HG02870 (cell line): ENCODE data around the gene KHSRP.

ENCODE experiments used
- ATAC-seq: cut with Tn5 transposase; IDR thresholded peaks from one replicate; pipeline ENCODE4 v1.9.1; 2021; ENCODE audit warnings: mild to moderate bottlenecking, moderate library complexity; ENCODE audit not compliant: unreplicated experiment

KHSRP gene, protein sequence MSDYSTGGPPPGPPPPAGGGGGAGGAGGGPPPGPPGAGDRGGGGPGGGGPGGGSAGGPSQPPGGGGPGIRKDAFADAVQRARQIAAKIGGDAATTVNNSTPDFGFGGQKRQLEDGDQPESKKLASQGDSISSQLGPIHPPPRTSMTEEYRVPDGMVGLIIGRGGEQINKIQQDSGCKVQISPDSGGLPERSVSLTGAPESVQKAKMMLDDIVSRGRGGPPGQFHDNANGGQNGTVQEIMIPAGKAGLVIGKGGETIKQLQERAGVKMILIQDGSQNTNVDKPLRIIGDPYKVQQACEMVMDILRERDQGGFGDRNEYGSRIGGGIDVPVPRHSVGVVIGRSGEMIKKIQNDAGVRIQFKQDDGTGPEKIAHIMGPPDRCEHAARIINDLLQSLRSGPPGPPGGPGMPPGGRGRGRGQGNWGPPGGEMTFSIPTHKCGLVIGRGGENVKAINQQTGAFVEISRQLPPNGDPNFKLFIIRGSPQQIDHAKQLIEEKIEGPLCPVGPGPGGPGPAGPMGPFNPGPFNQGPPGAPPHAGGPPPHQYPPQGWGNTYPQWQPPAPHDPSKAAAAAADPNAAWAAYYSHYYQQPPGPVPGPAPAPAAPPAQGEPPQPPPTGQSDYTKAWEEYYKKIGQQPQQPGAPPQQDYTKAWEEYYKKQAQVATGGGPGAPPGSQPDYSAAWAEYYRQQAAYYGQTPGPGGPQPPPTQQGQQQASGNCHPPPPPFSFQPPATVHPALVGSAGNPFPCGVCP

DNA sequence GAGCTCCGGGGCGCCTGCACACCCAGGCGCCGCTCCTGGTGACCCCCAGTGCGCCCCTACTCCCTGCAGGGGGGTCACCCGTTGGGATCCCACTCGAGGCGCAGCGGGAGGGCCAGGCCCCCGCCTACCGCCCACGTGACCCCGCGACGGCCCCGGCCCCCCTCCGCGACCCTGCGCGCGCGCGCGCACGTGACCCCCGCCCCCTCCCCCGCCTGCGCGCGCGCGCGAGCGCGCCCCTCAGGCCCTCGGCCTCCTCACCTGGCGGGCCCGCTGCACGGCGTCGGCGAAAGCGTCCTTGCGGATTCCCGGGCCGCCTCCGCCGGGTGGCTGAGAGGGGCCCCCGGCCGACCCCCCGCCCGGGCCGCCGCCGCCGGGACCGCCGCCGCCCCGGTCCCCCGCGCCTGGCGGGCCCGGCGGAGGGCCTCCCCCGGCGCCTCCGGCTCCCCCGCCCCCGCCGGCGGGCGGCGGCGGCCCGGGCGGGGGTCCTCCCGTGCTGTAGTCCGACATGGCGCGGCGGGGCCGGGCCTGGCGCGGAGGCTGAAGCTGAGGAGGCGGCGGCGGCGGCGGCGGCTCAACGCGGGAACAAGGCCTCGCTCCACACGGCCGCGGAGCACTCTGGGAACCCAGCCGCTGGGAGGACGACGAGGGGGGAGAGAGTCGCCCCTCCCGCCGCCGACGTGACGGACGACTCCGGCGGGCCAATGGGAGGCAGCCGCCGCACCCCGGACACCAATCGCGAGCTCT lies at the start of gene KHSRP:
Gene KHSRP, minus strand, starts transcription at position 617 of the 744 bp plus-strand sequence. Its CDS starts 110 bp downstream, at position 507.
- ATAC-seq, result no peak

DNA sequence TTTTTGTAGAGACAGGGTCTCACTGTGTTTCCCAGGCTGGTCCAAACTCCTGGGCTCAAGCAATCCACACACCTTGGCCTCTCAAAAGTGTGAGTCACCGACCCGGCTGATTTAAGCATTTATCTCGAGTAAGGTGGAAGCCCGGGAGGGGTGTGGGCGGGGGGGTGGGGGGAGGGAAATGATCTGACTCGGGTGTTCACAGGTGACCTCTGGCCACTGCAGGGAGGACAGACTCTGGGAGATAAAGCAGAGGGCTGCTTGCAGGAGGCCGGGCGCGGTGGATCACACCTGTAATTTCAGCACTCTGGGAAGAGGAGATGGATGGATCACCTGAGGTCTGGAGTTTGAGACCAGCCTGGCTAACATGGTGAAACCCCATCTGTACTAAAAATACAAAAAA lies 49.0 kb upstream of the KHSRP start:
- no peak for ATAC-seq

DNA sequence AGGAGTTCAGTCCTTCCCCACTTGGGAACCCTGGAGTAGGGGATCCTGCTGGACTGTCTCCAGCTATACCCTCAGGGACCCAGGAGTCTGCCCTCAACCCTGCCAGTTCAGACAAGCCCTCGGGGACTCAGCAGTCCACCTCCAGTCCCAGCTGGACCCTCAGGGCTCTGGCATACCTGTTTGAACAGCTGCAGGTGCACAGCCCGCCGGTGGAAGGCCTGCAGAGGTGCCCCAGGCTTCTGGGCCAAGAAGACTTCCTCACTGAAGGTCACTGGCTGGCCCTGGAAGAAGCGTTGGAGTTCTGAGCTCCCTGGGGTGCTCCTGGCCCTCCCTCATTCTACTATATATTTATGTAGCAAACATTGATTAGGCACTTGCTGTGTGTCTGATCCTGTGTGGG lies 48.1 kb upstream of the KHSRP start:
- ATAC-seq, result no peak

DNA sequence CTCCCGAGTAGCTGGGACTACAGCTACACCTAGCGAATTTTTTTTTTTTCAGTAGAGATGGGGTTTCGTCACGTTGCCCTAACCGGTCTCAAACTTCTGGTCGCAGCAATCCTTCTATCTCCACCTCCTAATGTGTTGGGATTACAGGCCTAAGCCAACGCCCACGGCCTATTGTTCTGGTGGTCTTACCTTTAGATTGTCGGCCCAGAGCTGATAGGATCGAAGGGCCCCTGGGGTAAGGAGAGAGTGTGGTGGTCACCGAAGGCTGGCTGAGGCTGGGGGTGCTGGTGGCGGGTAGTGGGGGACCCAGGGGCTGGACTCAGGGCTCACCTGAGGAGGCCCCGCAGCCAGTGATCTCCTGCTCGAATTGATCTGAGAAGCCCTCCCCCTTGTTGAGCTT lies 46.5 kb upstream of the KHSRP start:
- no peak for ATAC-seq

DNA sequence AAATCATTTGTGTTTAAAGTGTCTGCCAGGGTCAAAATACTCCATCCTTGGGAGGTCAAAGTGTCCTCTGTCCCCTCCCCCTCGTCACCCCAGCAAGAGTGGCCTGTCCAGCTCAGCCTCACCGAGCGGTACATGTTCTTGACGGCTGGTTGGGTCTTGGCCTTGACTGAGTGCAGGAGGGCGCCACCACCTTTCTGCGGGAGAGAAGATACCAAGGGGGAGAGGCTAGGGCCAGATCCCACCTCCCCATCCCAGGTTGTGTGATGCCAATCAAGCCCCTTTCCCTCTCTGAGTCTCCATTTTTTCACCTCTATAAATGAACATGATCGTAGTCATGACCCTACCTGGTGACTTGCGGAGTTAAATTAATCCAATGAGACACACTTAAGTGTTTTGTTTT lies 45.6 kb upstream of the KHSRP start:
- no peak for ATAC-seq

DNA sequence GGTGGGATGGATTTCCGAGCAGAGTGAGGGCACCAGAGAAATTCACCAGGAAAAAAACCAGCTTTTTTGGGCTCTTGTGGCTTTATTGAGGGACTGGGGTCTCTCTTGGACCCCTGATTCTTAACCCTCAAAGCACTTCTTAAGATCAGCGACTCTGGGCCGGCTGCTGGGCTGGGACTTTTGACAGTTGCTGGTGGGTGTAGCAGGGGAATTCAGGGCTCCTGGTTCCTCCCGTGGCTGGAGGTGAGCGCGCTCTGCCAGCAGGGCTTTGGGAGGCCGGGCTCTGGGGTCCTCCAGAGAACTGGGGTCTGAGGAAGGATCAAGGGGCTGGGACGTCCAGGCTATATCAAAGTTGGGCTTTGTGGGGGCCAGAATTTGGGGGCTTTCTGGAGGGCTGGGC lies 42.8 kb upstream of the KHSRP start:
- no peak for ATAC-seq

DNA sequence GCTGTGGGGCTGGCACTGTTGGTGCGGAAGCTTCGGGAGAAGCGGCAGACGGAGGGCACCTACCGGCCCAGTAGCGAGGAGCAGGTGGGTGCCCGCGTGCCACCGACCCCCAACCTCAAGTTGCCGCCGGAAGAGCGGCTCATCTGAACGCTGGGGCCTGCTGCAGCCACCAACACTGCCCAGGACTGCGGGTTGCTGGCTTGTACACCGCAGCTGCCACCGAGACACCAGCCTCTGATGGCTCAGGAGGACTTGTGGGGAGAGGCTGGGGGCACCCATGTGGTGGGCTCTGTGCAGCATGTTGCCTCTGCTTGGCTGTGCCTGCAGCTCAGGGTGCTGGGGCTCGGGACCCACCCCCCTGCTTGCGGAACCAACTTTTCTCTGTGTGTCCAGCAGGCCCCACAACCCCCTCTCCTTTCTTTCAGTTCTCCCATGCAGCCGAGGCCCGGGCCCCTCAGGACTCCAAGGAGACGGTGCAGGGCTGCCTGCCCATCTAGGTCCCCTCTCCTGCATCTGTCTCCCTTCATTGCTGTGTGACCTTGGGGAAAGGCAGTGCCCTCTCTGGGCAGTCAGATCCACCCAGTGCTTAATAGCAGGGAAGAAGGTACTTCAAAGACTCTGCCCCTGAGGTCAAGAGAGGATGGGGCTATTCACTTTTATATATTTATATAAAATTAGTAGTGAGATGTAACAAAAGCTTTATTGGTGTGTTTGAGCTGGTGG lies 42.1 kb upstream of the KHSRP start:
- no peak for ATAC-seq

DNA sequence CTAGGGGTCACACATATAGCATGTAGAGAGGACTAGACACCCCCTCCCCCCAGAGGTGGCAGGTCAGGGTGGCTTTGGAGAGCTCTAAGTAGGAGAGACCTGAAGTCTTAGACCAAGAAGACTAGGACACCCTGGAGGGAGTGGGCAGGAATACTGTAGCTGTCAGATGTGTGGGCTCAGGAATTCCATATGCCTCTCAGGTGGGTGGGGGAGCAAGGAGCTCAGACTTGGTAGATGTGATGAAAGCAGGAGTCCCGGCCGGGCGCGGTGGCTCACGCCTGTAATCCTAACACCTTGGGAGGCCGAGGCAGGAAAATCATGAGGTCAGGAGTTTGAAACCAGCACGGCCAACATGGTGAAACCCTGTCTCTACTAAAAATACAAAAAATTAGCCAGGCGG lies 41.1 kb upstream of the KHSRP start:
- no peak for ATAC-seq

DNA sequence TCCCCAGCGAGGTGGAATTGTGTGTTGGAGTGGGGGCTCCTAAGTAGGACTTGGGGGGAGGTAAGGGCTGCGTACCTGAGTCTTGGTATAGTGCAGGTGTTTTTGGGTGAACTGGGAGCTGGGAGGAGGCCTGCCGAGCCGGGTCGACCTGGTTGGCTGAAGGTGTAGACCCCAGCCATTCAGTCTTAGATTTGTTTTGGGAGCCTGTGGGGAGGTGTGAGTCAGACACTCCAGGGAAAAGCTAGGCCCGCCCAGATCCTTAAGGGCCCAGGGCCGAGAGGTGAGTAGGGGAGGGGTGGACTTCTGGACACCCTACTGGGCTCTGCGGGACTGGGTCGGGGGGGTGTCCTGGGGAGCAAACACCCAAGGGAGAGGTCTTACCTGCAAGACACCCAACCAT lies 40.4 kb upstream of the KHSRP start:
- ATAC-seq, result no peak

DNA sequence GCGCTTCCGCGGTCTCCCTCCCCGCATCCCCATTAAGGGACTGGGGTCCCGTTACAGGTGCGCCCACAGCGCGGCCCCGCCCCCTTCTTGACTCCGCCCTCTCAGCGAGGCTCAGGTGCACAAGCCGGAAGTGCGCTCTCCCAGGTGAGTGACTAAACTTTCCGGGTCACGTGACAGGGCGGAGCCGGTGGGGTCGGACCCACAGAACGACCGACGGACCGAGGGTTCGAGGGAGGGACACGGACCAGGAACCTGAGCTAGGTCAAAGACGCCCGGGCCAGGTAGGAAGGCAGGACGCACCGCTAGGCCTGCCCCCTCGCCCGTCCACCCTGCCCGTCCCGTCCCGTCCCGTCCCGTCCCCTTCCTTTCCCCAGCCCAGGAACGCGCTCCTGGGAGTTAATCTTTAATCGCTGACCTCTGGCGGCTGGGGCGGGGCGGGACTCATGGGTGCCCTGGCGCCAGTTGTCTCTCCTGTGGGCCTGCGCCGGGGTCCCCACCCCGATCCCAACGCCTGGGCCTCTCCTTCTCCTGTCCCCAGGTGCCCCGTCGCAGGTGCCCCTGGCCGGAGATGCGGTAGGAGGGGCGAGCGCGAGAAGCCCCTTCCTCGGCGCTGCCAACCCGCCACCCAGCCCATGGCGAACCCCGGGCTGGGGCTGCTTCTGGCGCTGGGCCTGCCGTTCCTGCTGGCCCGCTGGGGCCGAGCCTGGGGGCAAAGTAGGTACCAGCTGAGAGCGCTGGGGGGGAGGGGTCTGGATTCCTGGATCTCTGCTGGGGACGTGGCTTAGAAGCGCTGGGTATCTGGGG lies 39.7 kb upstream of the KHSRP start, which contains the start of gene CRB3:
Gene CRB3, plus strand, starts transcription at position 202 of the 804 bp plus-strand sequence. Its CDS starts 431 bp downstream, at position 633.
- ATAC-seq, result no peak

DNA sequence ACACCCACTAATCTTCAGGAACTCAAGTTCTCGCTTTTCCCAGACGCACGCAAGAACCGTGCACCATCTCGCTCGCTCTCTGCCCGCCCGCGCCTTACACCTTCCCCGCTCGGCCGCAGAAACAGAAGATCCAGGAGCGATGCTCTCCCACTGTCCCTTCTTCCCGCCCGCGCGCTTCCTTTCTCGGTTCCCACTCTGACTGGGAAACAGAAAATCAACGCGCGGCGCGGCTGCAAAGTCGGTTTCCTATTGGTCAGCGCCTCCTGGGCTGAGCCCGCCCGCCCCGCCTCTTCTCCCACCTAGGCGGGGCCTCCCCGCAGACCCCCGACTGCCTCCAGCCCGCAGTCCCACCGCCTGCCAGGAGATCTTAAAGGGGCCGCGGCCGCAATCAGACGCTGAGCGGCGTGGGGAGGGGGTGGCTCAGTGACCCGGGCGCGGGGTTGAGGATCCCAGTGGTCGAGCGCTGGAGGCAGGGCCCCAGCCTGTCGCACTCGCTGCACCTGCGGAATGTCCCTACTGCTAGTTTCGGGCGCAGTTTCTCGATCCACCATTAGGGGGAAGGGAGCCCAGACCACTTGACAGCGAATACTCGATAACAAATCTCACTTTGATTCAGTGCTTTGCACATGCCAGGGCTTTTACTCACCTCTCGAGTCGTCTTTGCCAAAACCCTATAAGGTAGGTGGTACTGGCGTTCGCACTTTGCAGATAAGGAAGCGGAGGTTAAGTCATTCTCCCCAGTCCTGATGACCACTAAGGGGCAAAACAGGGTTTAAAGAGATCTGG lies 35.7 kb upstream of the KHSRP start:
- ATAC-seq, result peak; percentile 71

DNA sequence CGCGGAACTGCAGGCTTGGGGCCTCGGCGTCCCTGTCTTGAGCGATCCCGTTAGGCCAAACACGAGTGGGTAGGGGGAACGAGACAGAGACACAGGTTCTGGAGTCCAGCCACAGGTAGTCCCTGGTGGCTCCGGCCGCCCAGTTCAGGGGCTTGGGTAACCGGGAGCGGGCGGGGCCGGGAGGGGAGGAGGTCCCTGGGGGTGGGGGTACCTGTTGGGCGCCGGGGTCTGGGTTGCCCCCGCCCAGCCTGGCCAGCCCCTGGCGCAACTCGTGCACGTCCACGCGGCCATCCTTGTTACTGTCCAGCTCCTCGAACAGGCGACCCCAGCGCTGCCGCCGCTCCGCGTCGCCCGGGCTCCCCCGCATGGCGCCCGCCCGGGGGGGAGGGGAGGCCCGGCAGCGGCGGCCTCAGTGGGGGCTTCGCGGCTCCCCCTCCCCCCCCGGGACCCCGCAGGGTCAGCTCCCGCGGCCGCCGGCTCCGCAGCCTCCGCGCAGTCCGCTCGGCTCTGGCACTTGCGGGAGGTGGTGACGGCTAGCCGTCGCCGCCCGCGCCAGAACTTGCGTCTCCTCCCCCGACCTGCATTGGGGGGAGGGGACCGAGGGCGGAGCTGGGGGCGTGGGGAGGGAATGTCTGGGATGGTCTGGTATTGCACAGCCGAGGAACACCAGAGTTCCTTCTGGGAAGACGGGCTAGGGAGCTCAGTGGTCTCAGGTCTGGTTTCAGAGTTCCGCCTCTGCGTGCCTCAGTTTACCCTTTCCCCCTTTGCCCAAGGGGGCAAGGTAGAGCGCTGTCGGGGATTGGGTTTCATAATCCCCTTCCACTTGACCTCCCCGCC lies 34.9 kb upstream of the KHSRP start, which contains the start of gene SLC25A23:
Gene SLC25A23, minus strand, starts transcription at position 531 of the 837 bp plus-strand sequence. Its CDS starts 164 bp downstream, at position 367.
- ATAC-seq, result peak; percentile 31

DNA sequence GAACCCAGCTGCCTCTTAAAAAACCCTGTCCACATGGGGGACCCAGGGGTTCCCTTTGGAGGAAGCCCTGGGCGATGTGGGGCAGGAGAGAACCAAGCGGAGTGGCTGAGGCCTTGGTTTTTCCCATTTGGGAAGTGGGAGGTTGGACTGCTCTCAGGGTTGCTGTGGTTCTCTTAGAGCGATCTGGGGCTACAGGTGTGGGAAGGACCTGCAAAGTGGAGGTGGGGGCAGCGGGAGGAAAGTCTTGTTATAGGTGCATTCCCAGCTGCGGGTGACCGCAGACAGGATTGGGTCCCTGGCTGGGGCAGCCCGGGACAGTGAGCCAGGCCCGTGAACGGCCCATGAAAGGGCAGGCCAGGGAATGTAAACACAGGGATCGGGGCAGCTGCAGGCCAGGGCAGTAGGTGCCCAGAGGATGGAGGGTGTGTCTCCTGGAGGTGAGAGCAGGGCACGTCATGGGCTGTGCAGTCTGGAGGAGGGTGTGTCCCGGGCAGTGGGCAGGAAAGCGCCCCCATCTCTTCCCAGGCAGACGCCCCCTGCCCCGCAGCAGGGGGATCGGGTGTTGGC lies 34.2 kb upstream of the KHSRP start:
- no peak for ATAC-seq

DNA sequence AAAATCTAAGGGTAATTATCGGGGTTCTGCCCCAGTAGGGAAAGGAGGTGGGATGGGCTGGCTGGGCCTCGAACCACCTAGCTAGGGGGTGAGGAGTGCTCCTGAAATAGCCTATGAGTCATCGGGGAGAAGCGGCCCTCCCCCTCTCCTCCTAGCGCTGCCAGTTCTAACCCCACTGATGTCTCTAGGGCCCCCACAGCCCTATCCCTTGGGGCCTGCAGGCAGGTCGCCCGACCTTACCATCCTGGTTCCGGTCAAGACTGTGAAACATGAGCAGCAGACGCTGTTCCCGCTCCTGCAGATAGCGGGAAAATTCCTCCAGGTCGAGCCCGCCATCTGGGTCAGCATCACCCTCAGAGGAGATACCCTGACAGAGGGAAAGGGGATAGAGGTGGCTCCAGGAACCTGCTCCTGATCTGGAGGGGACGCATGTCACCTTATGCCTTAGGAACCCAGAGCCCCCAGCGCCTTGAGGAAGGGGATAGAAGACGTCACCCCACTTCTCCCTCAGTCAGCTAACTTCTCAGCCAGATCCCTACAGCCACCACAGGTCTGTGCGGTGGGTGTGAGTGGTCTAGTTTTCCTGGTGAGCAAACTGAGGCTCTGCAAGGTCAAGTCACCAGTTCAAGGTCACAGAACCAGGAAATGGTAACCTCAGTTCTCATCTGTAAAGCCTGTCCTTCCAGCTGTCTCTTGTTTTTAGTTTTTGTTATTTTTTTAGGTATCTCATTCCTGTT lies 33.5 kb upstream of the KHSRP start:
- no peak for ATAC-seq

DNA sequence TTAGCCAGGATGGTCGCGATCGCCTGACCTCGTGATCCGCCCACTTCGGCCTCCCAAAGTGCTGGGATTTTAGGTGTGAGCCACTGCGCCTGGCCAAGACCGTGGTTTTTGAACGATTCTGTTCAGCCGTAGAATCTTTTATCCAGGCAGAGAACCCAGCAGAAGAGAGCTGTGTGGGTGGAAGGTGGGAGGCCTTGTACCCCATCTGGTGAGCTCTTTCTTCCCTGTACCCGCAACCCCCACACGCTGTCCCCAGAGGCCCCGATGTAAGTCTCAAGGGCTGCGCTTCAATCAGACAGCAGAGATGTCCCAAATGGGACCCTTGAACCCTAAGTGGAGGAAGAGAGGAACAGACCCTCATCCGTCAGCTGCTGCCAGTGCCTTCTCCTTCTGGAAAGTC lies 31.3 kb upstream of the KHSRP start:
- ATAC-seq, result no peak

DNA sequence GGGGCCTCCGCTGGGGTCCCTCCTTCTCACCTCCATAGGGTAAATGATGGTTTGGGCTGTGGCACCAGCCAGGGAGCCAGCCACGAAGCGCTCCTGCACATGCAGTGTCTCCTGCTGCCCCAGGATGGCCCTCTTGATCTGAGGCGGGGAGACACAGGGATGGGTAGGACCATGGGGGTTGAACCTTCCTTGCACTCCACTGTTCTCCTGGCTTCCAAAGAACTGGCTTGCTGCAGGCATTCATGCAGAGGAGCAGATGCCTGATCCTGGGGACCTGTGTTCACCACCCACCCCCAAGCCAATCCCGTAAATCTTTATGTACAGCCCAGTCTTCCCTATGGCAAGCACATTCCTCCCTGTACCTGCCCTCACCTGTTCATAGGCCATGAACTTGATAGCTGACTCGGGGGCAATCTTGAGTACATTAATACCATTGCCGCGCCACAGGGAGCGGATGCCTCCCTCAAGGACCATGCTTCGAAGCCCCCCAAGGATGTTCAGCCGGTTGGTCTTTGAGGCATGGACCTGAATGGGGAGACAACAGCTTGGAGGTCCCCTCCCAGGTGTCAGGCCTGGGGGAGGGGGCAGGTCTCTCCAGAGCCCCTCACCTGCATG lies 29.4 kb upstream of the KHSRP start:
- no peak for ATAC-seq

DNA sequence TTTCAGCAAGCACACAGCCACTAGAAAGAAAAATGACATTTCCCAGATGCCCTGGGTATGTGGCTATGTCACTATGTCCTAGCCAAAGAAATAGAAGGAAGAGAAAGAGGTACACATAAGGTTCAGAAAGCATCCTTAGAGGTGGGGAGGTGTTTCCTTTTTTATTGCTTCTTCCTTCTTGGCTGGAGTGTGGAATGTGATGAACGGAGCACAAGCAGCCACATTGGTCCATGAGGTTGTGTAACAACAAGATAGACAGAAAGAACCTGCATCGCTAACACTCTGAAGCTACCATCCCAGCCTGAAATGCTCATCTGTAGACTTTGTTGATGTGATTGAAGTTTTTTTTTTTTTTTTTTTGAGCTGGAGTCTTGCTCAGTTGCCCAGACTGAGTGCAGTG lies 28.3 kb upstream of the KHSRP start:
- ATAC-seq, result no peak
